HG03432 (cell line): Measurements from ENCODE around the gene CACNA2D3.
"Not testable (repeated sequence)": the region's sequence is repeated elsewhere in the genome, so short reads cannot be mapped to it uniquely, and the experiment has no call there.

ENCODE experiments used
- ATAC-seq: cut with Tn5 transposase; IDR thresholded peaks from one replicate; pipeline ENCODE4 v1.9.1; 2021; ENCODE audit warnings: mild to moderate bottlenecking, moderate library complexity; ENCODE audit not compliant: unreplicated experiment

Gene CACNA2D3

DNA sequence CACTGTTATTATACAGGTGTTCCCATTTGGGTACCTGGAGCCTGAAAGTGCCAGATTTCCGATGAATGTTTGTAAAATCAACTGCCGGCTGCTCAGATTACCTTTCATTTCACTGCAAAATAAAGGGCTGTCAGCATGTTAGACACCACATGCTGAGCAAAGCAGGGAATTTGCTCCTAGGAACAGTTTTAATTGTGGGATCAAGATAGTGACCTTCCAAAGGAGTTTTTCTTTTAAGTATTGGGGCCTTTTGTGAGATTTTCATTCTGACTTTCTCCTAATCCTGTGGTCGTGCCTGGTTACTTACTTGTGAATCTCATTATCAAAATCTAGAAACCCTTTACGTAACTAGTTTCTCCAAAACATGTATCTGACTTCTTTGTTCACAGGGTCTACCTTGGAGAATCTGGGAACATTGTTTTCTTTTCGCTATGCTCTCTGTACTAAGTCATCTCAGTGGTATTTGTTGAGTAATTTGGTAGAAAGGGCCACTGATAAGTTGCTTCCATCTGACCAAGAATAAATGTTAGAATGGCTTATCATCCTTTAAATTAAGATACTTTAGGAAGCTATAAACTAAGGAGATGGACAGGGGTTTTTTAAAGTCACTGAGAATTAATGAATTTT, 846.3 kb downstream of the CACNA2D3 start:
- no peak for ATAC-seq

DNA sequence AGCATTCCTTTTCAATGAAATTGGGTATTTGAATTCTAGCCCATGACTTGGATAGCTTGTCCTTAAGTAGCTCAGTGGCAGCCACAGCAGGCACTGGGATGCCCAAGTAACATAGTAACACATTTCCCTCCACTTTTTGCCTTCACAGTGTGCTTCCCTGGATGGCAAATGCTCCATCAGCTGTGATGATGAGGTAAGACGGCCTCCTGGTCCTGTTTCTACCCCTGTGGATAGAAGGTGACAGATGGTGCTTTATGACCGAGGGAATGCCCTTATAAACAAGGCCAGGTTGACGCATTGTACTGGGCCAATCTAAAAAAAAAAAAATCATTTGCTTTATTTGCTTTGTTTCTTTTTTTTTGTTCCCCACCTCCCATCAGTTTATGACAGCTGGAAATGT, 847.3 kb downstream of the CACNA2D3 start:
- no peak for ATAC-seq

DNA sequence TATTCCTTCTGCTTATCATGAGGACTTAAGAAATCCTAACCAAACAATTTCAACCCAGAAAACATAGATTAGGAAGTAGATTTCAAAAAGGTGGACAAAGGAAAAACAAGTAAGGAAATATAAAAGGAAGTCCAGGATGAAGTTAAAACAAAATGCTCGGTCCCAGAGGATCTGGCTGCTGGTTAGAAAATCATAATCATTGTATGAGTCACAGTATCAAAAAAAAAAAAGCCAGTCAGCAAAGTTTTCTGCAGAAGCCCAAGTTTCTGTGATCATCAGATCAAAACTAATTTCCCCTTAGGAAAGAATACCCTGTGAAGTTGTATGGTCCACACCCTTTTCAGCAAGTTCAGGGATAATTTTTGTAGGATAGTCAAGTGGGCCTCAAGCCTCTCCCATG, 848.5 kb downstream of the CACNA2D3 start:
- no peak for ATAC-seq

DNA sequence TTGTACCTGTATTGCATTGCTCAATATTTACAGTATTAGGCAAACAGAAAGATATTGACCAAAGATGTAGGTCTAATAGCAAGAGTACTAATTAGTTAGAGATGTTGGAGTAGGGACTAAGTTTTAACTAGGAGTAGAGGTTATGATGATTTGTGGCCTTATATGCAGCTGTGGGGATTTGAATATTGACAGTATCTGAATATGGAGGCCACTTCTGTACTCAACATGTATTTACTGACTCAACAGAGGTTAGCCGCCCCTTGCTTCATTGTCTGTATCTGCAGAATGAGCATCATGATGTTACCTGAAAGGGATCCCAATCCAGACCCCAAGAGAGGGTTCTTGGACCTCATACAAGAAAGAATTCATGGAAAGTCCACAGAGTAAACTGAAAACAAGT, 855.1 kb downstream of the CACNA2D3 start:
- ATAC-seq = no peak

DNA sequence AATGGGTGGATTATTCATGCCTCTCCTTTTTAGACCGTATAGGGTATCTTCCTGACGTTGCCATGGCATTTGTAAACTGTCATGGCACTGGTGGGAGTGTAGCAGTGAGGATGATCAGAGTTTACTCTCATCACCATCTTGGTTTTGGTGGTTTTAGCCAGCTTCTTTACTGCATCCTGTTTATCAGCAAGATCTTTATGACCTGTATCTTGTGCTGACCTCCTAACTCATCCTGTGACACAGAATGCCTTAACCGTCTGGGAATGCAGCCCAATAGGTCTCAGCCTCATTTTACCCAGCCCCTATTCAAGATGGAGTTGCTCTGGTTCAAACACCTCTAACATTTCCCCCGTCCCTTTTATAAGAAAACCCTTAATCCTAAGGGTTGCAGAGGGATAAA, 855.6 kb downstream of the CACNA2D3 start:
- ATAC-seq = not testable (repeated sequence)

DNA sequence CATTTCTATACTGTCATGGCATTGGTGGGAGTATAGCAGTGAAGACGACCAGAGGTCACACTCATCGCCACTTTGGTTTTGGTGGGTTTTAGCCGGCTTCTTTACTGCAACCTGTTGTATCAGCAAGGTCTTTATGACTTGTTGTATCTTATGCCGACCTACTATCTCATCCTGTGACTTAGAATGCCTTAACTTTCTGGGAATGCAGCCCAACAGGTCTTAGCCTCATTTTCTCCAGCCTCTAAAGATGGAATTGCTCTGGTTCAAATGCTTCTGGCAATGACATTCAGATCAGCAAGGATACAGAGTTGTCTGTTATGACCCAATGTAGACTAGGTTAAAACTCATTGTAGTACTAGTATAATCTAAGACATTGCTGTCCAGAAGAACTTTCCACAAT, 860.5 kb downstream of the CACNA2D3 start:
- no peak for ATAC-seq

DNA sequence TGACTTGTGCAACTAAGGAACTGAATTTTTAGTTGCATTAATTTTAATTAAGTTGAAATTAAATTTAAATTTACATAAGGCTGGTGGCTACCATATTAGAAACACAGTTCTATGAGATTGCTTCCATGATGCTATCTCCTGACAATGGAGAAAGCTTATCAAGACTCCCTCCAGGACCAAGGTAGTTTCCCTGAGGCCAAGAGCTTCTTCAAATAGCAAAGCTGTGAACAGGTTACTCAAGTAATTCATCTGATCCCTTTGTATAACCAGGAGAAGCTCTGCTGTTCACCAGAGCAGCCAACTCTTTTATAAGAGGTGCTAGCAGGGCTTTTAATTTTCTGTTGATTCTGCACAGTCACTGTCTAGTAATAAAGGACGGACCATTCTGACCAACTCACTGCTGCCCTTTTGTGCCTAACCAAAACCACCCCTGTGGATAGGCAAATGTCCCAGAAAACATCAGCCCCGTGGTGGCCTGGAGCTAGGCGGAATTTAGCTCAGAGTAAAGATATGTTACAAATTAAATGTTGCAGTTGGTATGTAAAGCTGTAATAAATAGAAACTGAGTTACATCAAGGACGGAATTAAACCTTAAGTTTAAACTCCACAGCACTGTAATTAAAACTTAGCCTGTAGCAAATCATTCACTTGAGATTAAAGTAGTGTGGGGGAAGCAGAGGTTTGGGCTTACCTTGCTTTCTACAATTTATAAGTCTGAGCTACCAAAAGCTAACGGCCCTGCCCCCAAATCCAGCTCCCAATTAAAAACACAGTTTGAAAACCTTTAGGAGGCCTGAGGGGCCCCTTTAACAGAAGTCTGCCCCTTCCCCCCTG, 861.1 kb downstream of the CACNA2D3 start:
- ATAC-seq = no peak

DNA sequence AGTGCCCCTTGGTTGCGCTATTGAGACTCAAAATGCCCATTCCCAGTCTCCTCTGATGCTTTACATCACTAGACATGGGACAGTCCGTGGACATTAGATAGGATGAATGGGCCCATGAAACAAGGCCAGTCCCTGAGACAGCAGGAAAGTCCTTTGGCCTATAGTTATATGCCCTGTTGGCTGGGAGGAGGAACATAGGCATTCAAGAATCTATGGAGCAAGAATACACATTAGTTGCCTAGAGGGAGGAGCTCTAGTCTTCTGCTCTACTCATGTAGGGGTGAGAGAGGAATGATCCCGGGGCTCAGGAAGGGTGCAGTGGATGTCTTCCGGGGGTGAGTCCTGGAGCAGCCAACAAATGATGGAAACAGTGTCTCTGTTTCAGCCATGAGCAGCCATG, 863.5 kb downstream of the CACNA2D3 start:
- no peak for ATAC-seq

DNA sequence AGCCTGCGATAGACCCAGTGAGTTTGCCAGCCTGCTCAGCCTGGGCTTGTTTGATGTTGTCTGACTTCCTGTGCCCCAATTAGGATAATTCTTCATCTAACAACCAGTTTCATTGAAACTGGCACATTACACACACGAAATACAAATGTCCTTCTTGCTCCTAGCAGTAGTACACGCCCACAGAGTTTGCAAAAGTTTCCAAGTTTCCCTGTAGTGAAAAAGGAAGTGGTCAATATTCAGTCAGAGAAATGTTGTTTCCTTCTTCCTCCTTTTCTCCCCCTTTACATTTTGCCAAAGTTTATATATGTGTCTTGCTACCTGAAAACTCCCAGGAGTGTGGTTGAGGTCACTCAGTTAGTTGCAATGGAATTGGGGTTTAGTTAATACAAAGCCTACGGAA, 863.9 kb downstream of the CACNA2D3 start:
- ATAC-seq = no peak

DNA sequence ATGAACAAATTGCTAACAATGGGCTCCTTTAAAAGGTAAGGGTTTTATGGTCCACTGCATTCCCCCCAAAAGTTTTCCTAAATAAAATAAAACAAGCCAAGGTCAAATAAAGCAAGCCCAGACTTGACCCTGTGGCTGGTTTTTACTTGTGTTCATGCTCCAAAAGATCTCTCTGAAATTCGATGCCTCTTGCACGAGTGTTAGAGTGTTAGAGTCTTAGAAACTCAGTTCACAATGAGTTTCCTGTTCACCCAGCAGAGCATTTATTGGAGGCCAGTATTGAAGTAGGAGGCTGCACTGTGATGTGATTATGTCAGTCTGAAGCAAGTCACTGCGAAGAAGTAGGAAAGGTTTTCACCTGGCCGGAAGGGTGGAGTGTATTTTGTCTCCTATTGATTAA, 865.4 kb downstream of the CACNA2D3 start:
- no peak for ATAC-seq

DNA sequence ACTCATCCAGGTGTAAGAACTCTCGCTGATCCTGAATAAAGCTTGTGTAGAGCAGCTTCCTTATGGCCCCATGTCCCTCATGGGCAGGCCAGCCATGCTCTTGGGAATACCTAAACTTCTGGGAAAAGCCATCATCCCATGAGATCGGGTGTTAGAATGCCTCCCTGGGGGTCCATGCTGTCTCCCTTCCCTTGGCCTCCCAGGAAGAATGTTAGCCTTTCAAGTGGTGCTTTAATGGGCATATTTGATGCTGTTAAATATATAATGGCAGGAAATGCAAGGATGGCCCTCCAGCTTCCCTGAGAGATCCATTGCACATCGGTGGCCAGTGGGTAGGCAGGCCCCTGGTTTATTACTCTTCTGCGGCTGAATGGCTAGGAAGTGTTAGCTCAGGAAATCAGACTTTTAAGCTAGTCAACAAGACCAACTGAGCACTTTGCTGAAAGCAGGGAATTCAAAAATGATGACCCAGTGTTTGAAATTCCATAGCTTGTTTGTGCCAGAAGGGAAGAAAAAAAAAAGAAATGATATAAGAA, 866.0 kb downstream of the CACNA2D3 start:
- no peak for ATAC-seq

DNA sequence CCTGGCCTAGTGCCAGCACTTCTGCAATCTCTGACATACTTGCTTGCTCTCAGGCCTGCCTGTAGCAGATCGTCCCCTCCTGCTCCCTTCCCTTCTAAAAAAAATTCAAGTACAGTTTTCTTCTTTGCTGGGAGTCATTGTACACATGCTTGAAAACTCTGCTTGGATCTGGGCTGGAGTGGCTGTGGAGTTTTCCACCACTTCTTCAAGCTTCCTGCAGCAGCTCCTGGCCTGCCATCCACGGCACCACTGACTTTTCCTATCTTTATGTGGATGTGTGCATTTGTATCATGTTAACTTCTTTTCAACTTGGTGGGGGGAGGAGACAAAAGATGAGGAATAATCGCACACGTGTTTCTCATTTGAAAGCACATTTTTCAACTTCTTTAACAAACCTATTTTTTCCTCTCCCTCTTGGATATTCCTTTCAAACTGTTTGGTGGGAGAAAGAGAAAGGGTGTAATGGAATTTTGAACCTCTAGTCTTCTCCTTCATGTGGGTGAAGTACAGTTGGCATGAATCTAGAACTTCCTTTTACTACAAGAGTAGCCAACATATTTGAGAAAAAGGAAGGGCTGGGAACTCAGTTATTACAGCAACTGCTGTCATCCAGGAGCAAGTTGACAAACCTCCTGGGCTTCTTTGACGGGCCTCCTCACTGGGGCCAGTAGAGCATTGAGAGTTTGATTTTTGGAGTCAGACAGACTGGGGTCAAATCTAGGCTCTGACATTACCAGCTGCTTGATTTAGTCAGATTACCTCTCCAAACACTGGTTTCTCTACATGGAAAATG, 866.7 kb downstream of the CACNA2D3 start:
- ATAC-seq = no peak

DNA sequence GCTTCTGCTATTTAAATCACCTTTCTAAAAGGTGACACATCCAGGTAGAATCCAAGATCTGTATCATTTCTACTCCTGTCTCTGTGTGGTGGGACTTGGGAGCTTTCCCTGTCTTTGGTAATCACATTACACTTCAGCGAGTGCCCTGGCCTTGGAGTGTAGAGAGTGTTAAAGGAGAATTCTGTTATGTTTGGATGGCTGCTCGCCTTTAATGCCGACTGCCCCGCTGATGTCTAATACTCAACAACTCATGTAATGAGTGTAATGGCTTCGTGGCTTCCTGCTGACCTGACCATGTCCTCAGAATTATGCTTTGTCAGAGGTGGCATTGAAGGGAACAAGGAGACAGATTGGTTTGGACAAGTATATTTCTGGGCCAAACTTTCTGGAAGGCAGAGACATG, 871.8 kb downstream of the CACNA2D3 start:
- no peak for ATAC-seq

DNA sequence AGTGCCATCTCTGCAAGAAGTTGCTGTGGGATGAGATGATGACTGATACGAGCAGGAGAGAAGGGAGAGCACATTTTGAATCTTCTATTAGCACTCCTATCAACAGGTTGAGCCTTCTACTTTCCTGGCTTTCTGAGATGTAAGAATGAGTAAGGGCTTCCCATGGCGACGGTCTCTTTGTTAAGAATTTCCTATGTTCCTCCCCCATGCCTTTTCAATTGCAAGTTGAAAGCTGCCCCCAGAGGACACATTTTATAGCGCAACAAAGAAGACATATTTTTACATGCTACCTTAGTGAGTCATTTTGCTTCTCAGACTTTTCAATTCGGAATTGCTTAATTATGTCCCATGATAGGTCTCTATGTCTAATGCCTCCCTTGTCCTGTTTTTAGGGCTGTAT, 876.8 kb downstream of the CACNA2D3 start:
- ATAC-seq = no peak

DNA sequence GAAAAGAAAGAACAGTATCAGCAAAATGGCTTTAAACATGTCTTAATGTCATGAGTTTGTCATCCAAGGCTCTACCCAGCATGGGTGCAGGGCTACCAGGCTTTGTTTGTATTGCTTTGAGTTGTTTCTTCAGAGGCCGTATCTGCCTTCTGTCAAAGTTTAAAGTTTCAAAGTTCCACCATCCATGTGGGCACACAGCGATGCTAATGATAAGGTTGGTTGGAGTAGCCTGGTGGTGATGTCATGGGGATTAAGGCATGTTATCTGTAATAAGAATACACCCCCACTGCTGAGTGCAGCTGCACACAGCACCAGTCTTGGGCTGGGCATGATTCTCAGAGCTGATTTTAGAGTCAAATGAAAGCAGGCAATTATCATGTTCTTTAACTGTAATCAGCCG, 877.5 kb downstream of the CACNA2D3 start:
- no peak for ATAC-seq

DNA sequence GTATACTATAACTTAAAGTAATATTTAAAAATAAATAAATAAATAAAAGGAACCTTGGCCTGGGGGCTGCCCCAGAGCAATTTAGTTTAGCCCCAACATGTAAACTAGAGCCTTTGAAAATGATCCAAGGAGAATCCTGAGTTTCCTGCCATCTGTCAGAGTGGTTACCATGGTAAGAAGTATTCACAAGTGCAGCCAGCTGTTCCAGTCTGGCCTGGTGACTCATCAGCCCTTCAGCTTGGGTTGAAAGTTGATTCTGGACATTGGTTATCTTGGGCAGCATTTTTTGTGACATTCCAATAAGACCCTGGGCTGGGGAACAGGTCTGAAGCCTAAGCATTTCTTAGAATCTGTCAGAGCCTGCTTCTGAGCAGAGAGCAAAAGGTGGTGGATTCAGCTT, 878.2 kb downstream of the CACNA2D3 start:
- ATAC-seq = no peak

DNA sequence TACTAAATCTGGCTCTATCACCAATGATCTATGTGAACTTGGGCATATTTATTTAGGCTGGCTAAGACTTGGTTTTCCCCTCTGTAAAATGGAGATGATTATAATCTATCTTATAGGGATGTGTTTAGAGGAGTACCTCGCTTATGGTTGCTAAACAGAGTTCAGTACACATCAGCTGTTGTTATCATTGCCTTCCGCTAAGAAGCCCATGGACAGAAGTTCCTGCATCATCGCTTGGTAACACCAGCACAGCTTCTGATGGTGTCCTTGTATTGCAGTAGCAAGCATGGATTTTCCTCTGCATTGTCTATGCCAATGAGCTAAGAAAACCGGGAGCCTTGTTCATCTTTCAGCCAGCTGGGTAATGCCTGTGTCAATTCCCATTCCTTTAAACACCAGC, 878.6 kb downstream of the CACNA2D3 start:
- ATAC-seq = no peak

DNA sequence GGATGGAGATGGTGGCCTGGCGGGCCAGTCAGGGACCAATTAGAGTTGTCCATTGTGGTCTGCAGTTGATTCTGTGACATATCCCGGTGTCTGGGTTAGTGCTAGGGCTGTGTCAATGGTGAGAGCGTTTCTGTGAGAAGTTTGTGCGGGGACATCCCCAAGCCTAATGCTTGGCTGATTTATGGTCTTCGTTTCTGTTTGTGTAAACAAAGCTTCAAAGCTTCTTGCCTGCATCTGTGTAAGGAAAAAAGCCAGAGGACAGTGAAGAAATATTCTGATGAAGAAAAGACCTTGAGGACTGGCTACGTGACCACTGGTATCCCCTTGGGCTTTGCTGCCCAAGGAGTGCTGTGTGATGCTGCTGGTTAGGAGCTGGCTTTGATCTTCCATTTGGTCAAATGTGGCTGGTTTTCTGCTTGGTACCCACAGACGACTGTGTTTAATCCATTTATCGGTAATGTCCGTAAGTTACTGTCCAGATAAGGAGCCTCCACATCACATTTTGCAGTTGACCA, 880.1 kb downstream of the CACNA2D3 start:
- no peak for ATAC-seq

DNA sequence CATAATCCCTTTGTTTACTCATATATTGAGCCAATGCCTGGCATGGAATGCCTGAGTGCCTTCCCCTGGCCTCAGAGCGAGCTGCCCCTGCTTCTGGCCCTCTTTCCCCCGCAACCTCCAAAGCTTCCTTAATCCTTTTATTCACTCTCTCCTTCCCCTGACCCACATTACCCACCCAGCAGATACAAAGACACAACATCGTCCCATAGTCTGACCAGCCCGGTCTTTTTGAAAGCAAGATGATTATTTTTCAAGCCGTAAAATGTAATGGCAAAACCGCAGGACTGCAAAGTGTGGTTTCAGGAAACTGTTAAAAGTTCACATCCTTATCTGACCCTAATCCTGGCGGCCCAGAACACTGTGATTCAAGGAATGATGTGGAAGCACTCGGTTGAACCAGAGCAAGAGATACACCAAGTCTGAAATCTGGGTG, 883.9 kb downstream of the CACNA2D3 start:
- no peak for ATAC-seq

DNA sequence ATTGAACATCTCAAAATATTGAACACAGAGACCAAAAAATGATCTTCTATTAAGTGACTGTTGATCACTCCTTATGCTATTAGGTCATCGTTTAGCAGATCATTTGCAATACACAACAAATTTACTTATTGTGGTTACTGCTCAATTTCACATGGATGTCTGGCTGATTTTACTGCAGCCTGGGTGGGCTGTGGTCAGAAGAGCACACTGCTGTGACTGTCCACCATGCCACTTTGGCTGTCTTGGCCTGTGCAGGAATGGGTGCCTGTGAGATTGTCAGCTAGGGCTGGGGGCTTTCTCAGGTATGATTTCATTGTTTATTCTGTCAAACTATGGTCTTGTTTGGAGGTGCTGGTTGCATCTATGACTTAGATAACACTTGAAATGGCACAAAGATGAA, 885.6 kb downstream of the CACNA2D3 start:
- no peak for ATAC-seq

DNA sequence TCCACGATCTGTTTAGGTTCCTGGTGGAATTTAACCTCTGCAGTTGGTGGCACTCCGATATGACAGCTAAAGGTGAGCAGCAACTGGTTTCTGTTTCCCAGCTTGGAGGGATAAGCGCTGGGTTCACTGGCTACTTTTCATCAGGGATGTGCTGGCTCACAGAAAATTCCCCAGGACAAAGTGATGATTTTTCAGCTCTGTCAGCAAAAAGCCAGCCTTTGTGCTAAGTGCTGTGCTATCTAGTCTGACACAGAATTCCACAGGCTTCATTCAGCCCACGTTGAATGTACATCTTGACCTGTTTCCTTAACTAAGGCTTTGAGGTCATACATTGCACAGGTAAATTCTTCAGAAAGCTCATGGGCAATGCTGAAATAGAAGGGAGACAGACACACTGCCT, 887.0 kb downstream of the CACNA2D3 start:
- ATAC-seq = no peak
